Measurements from ENCODE around the gene PTX3. TPM values are rescaled to one million over a fixed set of nuclear protein-coding genes. Genes with fewer than 3 reads are reported as not detected.

PTX3 gene
- total RNA-seq, 6 experiments from 2014 or later = 0.69 TPM; not detected in 5

GRCh38 chr3:157428853-157429252 is 7.8 kb upstream of the PTX3 start:
- no peak for DNase-seq
- H3K9me3 ChIP-seq = no peaks in the 10 kb centered on the region
- intact Hi-C loops (cut with DNase I) = no loop called here
- H3K36me3 ChIP-seq = no peaks in the 10 kb centered on the region
- no peaks in the 10 kb centered on the region for H3K27me3 ChIP-seq
- no peak overlapping the region for H3K27ac ChIP-seq
- ATAC-seq = no peak
- WGBS (ENCODE audit: insufficient coverage, low coverage, low lambda C conversion rate, missing lambda C conversion rate) = 21% methylated on average over 1 of the region's 1 CpG
- H3K4me3 ChIP-seq = no peak overlapping the region
- TF ChIP-seq POLR2A (IDR thresholded peaks at IDR 0.05) (no peak), CTCF (IDR thresholded peaks at IDR 0.05) (no peak)
- no peaks in the 10 kb centered on the region for H3K4me1 ChIP-seq

DNA sequence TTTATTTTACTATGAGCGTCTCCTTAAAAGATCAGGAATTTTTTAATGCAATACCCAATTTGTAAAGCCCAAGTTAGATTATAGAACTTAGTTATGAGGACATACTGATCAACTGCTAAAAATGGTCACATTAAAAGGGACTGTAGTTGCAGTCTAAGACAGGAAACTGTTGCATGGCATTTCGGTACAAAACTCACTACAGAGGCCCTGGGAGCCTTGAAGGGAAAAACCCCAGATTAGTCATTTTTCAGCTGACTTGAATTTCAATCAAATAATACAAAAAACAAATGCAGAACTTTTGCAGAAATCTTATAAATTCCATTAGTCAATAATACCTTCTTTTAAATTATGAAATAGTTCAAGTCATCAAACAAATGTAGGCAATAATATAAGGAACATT is 6.9 kb upstream of the PTX3 start:
- WGBS (ENCODE audit: insufficient coverage, low coverage, low lambda C conversion rate, missing lambda C conversion rate) = 61% methylated on average over 2 of the region's 2 CpGs
- TF ChIP-seq CTCF (IDR thresholded peaks at IDR 0.05) = no peak
- no peak for TF ChIP-seq POLR2A (IDR thresholded peaks at IDR 0.05)
- Histone ChIP-seq H3K4me3 (no peak overlapping the region), H3K27ac (no peak overlapping the region), H3K27me3 (no peaks in the 10 kb centered on the region), H3K4me1 (no peaks in the 10 kb centered on the region), H3K9me3 (no peaks in the 10 kb centered on the region), H3K36me3 (no peaks in the 10 kb centered on the region)
- DNase-seq = no peak
- no peak for ATAC-seq
- intact Hi-C loops (cut with DNase I) = no loop called here

- peak overlapping the region in 2 of 3 donors; percentile 28 to 50 for H3K4me3 ChIP-seq
- no peaks in the 10 kb centered on the region for H3K9me3 ChIP-seq
- TF ChIP-seq POLR2A (IDR thresholded peaks at IDR 0.05) = no peak
- no peak for TF ChIP-seq CTCF (IDR thresholded peaks at IDR 0.05)
- DNase-seq (no peak), ATAC-seq (peak in 1 of 4 donors; percentile 17)
- no peaks in the 10 kb centered on the region for H3K36me3 ChIP-seq
- WGBS (ENCODE audit: insufficient coverage, low coverage, low lambda C conversion rate, missing lambda C conversion rate) = 3% methylated on average over 17 of the region's 22 CpGs
- no peaks in the 10 kb centered on the region for H3K27me3 ChIP-seq
- no peak overlapping the region for H3K27ac ChIP-seq
- intact Hi-C loops (cut with DNase I) = no loop called here
- peaks cover 0 to 9% (median 0%) of the 10 kb centered on the region in 4 donors for H3K4me1 ChIP-seq
Observed at GRCh38 chr3:157438194-157438730, 1.6 kb downstream of the PTX3 start.

GRCh38 chr3:157441102-157441624 is 4.5 kb downstream of the PTX3 start:
- Histone ChIP-seq H3K9me3 (no peaks in the 10 kb centered on the region), H3K27ac (no peak overlapping the region), H3K27me3 (no peaks in the 10 kb centered on the region), H3K36me3 (no peaks in the 10 kb centered on the region), H3K4me3 (no peak overlapping the region), H3K4me1 (peaks cover 0 to 9% (median 0%) of the 10 kb centered on the region in 4 donors)
- ATAC-seq (no peak), DNase-seq (no peak)
- 63% methylated on average over 1 of the region's 2 CpGs for WGBS (ENCODE audit: insufficient coverage, low coverage, low lambda C conversion rate, missing lambda C conversion rate)
- intact Hi-C loops (cut with DNase I) = no loop called here
- TF ChIP-seq CTCF (IDR thresholded peaks at IDR 0.05) = no peak
- TF ChIP-seq POLR2A (IDR thresholded peaks at IDR 0.05) = no peak
